HL-60 (cell line): ENCODE measurements around the gene MTR.

Source experiments
- DNase-seq, 2 experiments: peaks; one replicate each; pipeline ENCODE4 v3.0.0-alpha.2; 2010 to 2020; ENCODE audit warnings: low read depth in 1 of 2, low spot score in 1 of 2
- H3K27ac ChIP-seq: fragments of 250-450 bp; sonication (Bioruptor Pico); replicated peaks from 2 replicates; pipeline ENCODE4 v1.5.1; 2020; ENCODE audit warnings: mild to moderate bottlenecking, moderate library complexity
- H3K27me3 ChIP-seq: fragments of 250-450 bp; sonication (Bioruptor Pico); 2 replicates; pipeline ENCODE4 v1.5.1; 2021; ENCODE audit warnings: mild to moderate bottlenecking, moderate library complexity; ENCODE audit not compliant: insufficient read depth, poor library complexity, severe bottlenecking
- H3K4me3 ChIP-seq: replicated peaks from 2 replicates; pipeline ENCODE4 v1.5.1; 2011; ENCODE audit warnings: mild to moderate bottlenecking, control low read depth, low read length; ENCODE audit not compliant: insufficient read depth
- CTCF ChIP-seq: IDR thresholded peaks from one replicate; pipeline ENCODE4 v1.5.1; 2011; ENCODE audit warnings: low read length, control low read depth, inconsistent platforms; ENCODE audit not compliant: insufficient read depth
- GABPA ChIP-seq: IDR thresholded peaks from 2 replicates; pipeline ENCODE4 v1.6.1; 2012; ENCODE audit warnings: low read depth
- POLR2AphosphoS5 ChIP-seq: IDR thresholded peaks from 2 replicates; pipeline ENCODE4 v1.6.1; 2012; ENCODE audit warnings: low read depth
- REST ChIP-seq: IDR thresholded peaks from 2 replicates; pipeline ENCODE4 v1.6.1; 2012; ENCODE audit warnings: low read depth; ENCODE audit not compliant: insufficient replicate concordance
- SPI1 ChIP-seq: IDR thresholded peaks from 2 replicates; pipeline ENCODE4 v1.6.1; 2012; ENCODE audit warnings: low read depth, mild to moderate bottlenecking, borderline replicate concordance

The MTR gene

DNA sequence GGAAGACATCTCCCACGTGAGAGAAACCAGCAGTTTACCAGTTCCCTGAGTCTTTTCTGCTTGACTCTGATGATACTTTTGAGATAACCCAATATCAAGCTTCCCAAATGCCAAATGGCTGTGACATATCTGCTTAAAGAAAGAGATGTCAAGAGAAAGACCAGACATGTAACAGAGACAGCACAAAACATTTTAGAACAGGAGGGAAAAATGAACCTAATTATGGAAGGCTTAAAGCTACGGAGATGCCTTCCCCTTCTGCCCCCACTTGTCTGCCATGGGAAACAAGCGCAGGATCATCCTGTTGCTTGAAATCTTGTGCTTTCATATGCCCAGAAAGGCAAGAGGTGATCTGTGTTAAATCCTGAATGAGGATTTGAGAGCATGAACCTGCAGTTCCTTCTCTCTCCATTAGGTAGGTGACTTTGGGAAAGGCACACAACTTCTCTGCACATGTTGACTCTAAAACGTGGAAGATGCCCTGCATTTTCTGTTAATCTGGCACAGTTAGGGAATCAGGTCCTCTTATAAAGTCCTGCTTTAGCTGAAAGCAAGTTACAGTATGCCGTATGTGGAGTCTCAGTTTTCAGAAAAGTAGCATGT is 46.7 kb upstream of the MTR start:
- TF ChIP-seq REST (no peak), CTCF (no peak), POLR2AphosphoS5 (no peak), SPI1 (no peak), GABPA (no peak)
- DNase-seq: no peak
- Histone ChIP-seq H3K4me3 (no peak overlapping the region), H3K27ac (no peak overlapping the region), H3K27me3 (no peaks in the 10 kb centered on the region)

- Histone ChIP-seq H3K27me3 (no peaks in the 10 kb centered on the region), H3K27ac (no peak overlapping the region), H3K4me3 (no peak overlapping the region)
- TF ChIP-seq REST (no peak), POLR2AphosphoS5 (no peak), GABPA (no peak), SPI1 (peak; percentile 89), CTCF (no peak)
- DNase-seq: peak in 1 of 2 experiments; percentile 24
Measured at GRCh38 chr1:236750928-236751327, 44.2 kb upstream of the MTR start.

GRCh38 chr1:236751385-236751784 is 43.7 kb upstream of the MTR start:
- Histone ChIP-seq H3K27ac (no peak overlapping the region), H3K4me3 (no peak overlapping the region), H3K27me3 (no peaks in the 10 kb centered on the region)
- TF ChIP-seq POLR2AphosphoS5 (no peak), CTCF (no peak)
- DNase-seq: no peak

- DNase-seq: no peak
- Histone ChIP-seq H3K4me3 (no peak overlapping the region), H3K27me3 (no peaks in the 10 kb centered on the region), H3K27ac (no peak overlapping the region)
- TF ChIP-seq REST: no peak
- no peak for TF ChIP-seq POLR2AphosphoS5
- no peak for TF ChIP-seq SPI1
- TF ChIP-seq CTCF: no peak
- TF ChIP-seq GABPA: no peak
Measured at GRCh38 chr1:236751935-236752334, 43.2 kb upstream of the MTR start.
